H9 (cell line): ENCODE data around the gene ZNF765. TPM values are rescaled to one million over a fixed set of nuclear protein-coding genes. Genes with fewer than 3 reads are reported as not detected.

Source experiments
- DNase-seq: peaks from one replicate; pipeline ENCODE4 v3.0.0-alpha.2; 2017
- H2AFZ ChIP-seq: one replicate; pipeline ENCODE4 v1.6.1; 2013; ENCODE audit warnings: mild to moderate bottlenecking, low read length, control low read depth, moderate library complexity
- H2AK5ac ChIP-seq: 2 replicates; pipeline ENCODE4 v1.6.1; 2013; ENCODE audit warnings: low read length, control low read depth, mixed read lengths; ENCODE audit not compliant: insufficient read length
- H2BK120ac ChIP-seq: one replicate; pipeline ENCODE4 v1.6.1; 2013; ENCODE audit warnings: low read depth, mild to moderate bottlenecking, low read length, control low read depth, inconsistent platforms; ENCODE audit not compliant: poor library complexity, severe bottlenecking
- H2BK12ac ChIP-seq: 2 replicates; pipeline ENCODE4 v1.6.1; 2013; ENCODE audit warnings: low read length, control low read depth, mixed read lengths, low read depth; ENCODE audit not compliant: insufficient read length
- H2BK15ac ChIP-seq: 2 replicates; pipeline ENCODE4 v1.6.1; 2013; ENCODE audit warnings: low read depth, low read length, control low read depth
- H2BK20ac ChIP-seq: one replicate; pipeline ENCODE4 v1.6.1; 2013; ENCODE audit warnings: low read depth, mild to moderate bottlenecking, low read length, control low read depth, inconsistent platforms; ENCODE audit not compliant: poor library complexity, severe bottlenecking
- H2BK5ac ChIP-seq: 2 replicates; pipeline ENCODE4 v1.6.1; 2013; ENCODE audit warnings: low read length, control low read depth, mixed read lengths; ENCODE audit not compliant: insufficient read length
- H3K14ac ChIP-seq: 2 replicates; pipeline ENCODE4 v1.6.1; 2013; ENCODE audit warnings: low read length, control low read depth; ENCODE audit not compliant: insufficient read depth
- H3K18ac ChIP-seq: 2 replicates; pipeline ENCODE4 v1.6.1; 2013; ENCODE audit warnings: low read depth, mild to moderate bottlenecking, mixed read lengths, low read length, control low read depth; ENCODE audit not compliant: insufficient read length
- H3K23ac ChIP-seq: 2 replicates; pipeline ENCODE4 v1.6.1; 2013; ENCODE audit warnings: low read length, control low read depth, mixed read lengths, low read depth; ENCODE audit not compliant: insufficient read length
- H3K23me2 ChIP-seq: 2 replicates; pipeline ENCODE4 v1.6.1; 2013; ENCODE audit warnings: low read depth, mild to moderate bottlenecking, mixed read lengths, low read length, control low read depth; ENCODE audit not compliant: insufficient read length, poor library complexity, severe bottlenecking
- H3K27ac ChIP-seq: 2 replicates; pipeline ENCODE4 v1.5.1; 2013; ENCODE audit warnings: low read length, control low read depth, mixed read lengths, low read depth; ENCODE audit not compliant: insufficient read length
- H3K27me3 ChIP-seq: 2 replicates; pipeline ENCODE4 v1.6.1; 2013; ENCODE audit warnings: low read length, control low read depth, inconsistent platforms; ENCODE audit not compliant: insufficient read depth
- H3K4ac ChIP-seq: 2 replicates; pipeline ENCODE4 v1.6.1; 2013; ENCODE audit warnings: low read depth, mild to moderate bottlenecking, control low read depth, inconsistent platforms, low read length, moderate library complexity
- H3K4me1 ChIP-seq: 2 replicates; pipeline ENCODE4 v1.6.1; 2013; ENCODE audit warnings: low read length, control low read depth, inconsistent platforms; ENCODE audit not compliant: insufficient read depth
- H3K4me2 ChIP-seq: 2 replicates; pipeline ENCODE4 v1.6.1; 2013; ENCODE audit warnings: low read length, control low read depth, mixed read lengths; ENCODE audit not compliant: insufficient read length, insufficient read depth
- H3K56ac ChIP-seq: 2 replicates; pipeline ENCODE4 v1.6.1; 2013; ENCODE audit warnings: low read depth, mild to moderate bottlenecking, mixed read lengths, low read length, control low read depth; ENCODE audit not compliant: insufficient read length
- H3K79me1 ChIP-seq: 2 replicates; pipeline ENCODE4 v1.6.1; 2013; ENCODE audit warnings: low read depth, mild to moderate bottlenecking, moderate library complexity, low read length, control low read depth, inconsistent platforms; ENCODE audit not compliant: insufficient read depth, poor library complexity, severe bottlenecking
- H3K79me2 ChIP-seq: 2 replicates; pipeline ENCODE4 v1.6.1; 2013; ENCODE audit warnings: low read length, control low read depth, inconsistent platforms; ENCODE audit not compliant: insufficient read depth
- H3K9ac ChIP-seq: 2 replicates; pipeline ENCODE4 v1.6.1; 2013; ENCODE audit warnings: low read length, control low read depth, mixed read lengths; ENCODE audit not compliant: insufficient read length; ENCODE audit errors: extremely low read depth
- H3K9me3 ChIP-seq: one replicate; pipeline ENCODE4 v1.6.1; 2013; ENCODE audit warnings: low read depth, low read length, inconsistent platforms; ENCODE audit not compliant: control insufficient read depth
- H3T11ph ChIP-seq: one replicate; pipeline ENCODE4 v1.6.1; 2013; ENCODE audit warnings: mild to moderate bottlenecking, low read length, control low read depth, inconsistent platforms
- H4K20me1 ChIP-seq: one replicate; pipeline ENCODE4 v1.6.1; 2013; ENCODE audit not compliant: control insufficient read depth, insufficient read length, insufficient read depth
- H4K5ac ChIP-seq: 2 replicates; pipeline ENCODE4 v1.6.1; 2013; ENCODE audit warnings: low read depth, mild to moderate bottlenecking, mixed read lengths, low read length, control low read depth; ENCODE audit not compliant: insufficient read length
- H4K8ac ChIP-seq: replicated peaks from 2 replicates; pipeline ENCODE4 v1.6.1; 2013; ENCODE audit warnings: low read length, control low read depth, mixed read lengths, low read depth; ENCODE audit not compliant: insufficient read length
- H4K91ac ChIP-seq: 2 replicates; pipeline ENCODE4 v1.6.1; 2013; ENCODE audit warnings: low read depth, mild to moderate bottlenecking, moderate library complexity, mixed read lengths, low read length, control low read depth; ENCODE audit not compliant: insufficient read length
- H3K27ac Mint-ChIP-seq, 3 experiments: 2 replicates in 2 of 3; 3 replicates in 1 of 3; pipeline ENCODE4 v1.8.0; 2020 to 2021; ENCODE audit warnings: mixed read lengths in 3 of 3, mild to moderate bottlenecking in 1 of 3, moderate library complexity in 1 of 3
- H3K27me3 Mint-ChIP-seq: 2 replicates; pipeline ENCODE4 v1.8.0; 2021; ENCODE audit warnings: low read depth, mild to moderate bottlenecking, moderate library complexity, mixed read lengths
- H3K36me3 Mint-ChIP-seq, 3 experiments: 2 replicates in 2 of 3; 3 replicates in 1 of 3; pipeline ENCODE4 v1.8.0; 2020 to 2021; ENCODE audit warnings: low read depth in 3 of 3, mixed read lengths in 3 of 3; ENCODE audit not compliant: insufficient read depth in 1 of 3
- H3K4me1 Mint-ChIP-seq, 2 experiments: 2 replicates each; pipeline ENCODE4 v1.8.0; 2020; ENCODE audit warnings: mixed read lengths in 2 of 2
- H3K4me3 Mint-ChIP-seq, 2 experiments: 2 replicates in 1 of 2; 3 replicates in 1 of 2; pipeline ENCODE4 v1.8.0; 2020 to 2021; ENCODE audit warnings: mild to moderate bottlenecking in 2 of 2, mixed read lengths in 2 of 2, moderate library complexity in 1 of 2
- H3K9me3 Mint-ChIP-seq, 2 experiments: 2 replicates in 1 of 2; 3 replicates in 1 of 2; pipeline ENCODE4 v1.8.0; 2020; ENCODE audit warnings: mild to moderate bottlenecking in 2 of 2, mixed read lengths in 2 of 2, moderate library complexity in 1 of 2
- CTCF ChIP-seq: fragments of 200-600 bp; sonication (generic); conservative IDR thresholded peaks from 3 replicates; pipeline ENCODE4 v1.8.0; 2021; ENCODE audit warnings: antibody characterized with exemption, mild to moderate bottlenecking
- WGBS: extraction: QIAGEN DNeasy Blood & Tissue Kit; methylation state at CpG from one replicate; pipeline ENCODE4 v1.1.7; 2013; ENCODE audit warnings: missing lambda C conversion rate, low lambda C conversion rate, mixed read lengths; ENCODE audit not compliant: insufficient read length; ENCODE audit errors: extremely low coverage; 5-methylcytosine and 5-hydroxymethylcytosine counted together
- total RNA-seq: library from RNA; stranded (reverse); gene quantifications from 2 replicates; pipeline ENCODE4 v1.2.1, GENCODE V29; 2021

ZNF765 gene
- total RNA-seq, 1 experiment from 2014 or later = 20.4 TPM

- Histone ChIP-seq H2BK120ac (no peak overlapping the region), H2AFZ (no peak overlapping the region), H3K23me2 (no peaks in the 10 kb centered on the region), H2BK12ac (no peak overlapping the region), H3T11ph (no peak overlapping the region), H3K79me2 (peaks cover 6% of the 10 kb centered on the region; the same call in 1 of the 2 replicates), H3K56ac (no peak overlapping the region), H2AK5ac (no peak overlapping the region), H3K18ac (no peak overlapping the region), H4K8ac (no peak overlapping the region), H3K14ac (no peak overlapping the region), H2BK20ac (no peak overlapping the region), H3K4ac (no peak overlapping the region), H4K20me1 (no peaks in the 10 kb centered on the region), H3K23ac (no peak overlapping the region), H4K91ac (no peak overlapping the region), H3K9me3 (no peaks in the 10 kb centered on the region), H3K9ac (no peak overlapping the region), H2BK15ac (no peak overlapping the region), H3K4me1 (no peaks in the 10 kb centered on the region; the same call in 1 of the 2 replicates), H3K27me3 (no peaks in the 10 kb centered on the region), H3K4me2 (no peak overlapping the region), H3K27ac (no peak overlapping the region), H3K79me1 (peaks cover 3% of the 10 kb centered on the region), H2BK5ac (no peak overlapping the region), H4K5ac (no peak overlapping the region)
- Mint-ChIP-seq H3K27me3 (no peaks in the 10 kb centered on the region), H3K36me3 (peaks cover 14 to 33% (median 24%) of the 10 kb centered on the region in 3 experiments), H3K9me3 (no peaks in the 10 kb centered on the region; a peak in 2 of 5 replicates), H3K4me1 (peaks cover 24 to 36% of the 10 kb centered on the region in 2 experiments), H3K4me3 (no peak overlapping the region), H3K27ac (no peak overlapping the region)
- WGBS = no CpG with 5 or more reads among the region's 7 CpGs
- no peak for DNase-seq
- no peak for TF ChIP-seq CTCF
Measured at GRCh38 chr19:53471916-53472315, 77.0 kb downstream of the ZNF765 start.
